Natural killer cell treated with Interleukin-12 subunit alpha and Interleukin-12 subunit beta and Interleukin-15 and Interleukin-18, amount 100 ng/mL, for 72 hours (primary cell): ENCODE data around the gene SEMA7A. TPM values are rescaled to one million over a fixed set of nuclear protein-coding genes. Genes with fewer than 3 reads are reported as not detected.
A peak's percentile ranks its signal among the peaks of the same experiment; 100 is the strongest.
"Not testable (repeated sequence)": the region's sequence is repeated elsewhere in the genome, so short reads cannot be mapped to it uniquely, and the experiment has no call there.

Experiments used
- ATAC-seq, 2 donors: fragments of 150-1000 bp; cut with Tn5 transposase in 1 of 2; sonication (Bioruptor Pico), chemical (Tn5 transposase) in 1 of 2; 2 replicates each; pipeline ENCODE4 v1.10.0; 2021
- DNase-seq: peaks from one replicate; pipeline ENCODE4 v3.0.0; 2022; ENCODE audit warnings: low spot score
- H3K27ac Mint-ChIP-seq, 2 donors: 1 replicate in 1 of 2; 2 replicates in 1 of 2; pipeline ENCODE4 v1.8.0; 2022; ENCODE audit warnings: mixed read lengths in 2 of 2, mild to moderate bottlenecking in 1 of 2, moderate library complexity in 1 of 2
- H3K27me3 Mint-ChIP-seq, 2 donors: 1 replicate in 1 of 2; 2 replicates in 1 of 2; pipeline ENCODE4 v1.8.0; 2022; ENCODE audit warnings: mixed read lengths in 2 of 2
- H3K36me3 Mint-ChIP-seq: one replicate; pipeline ENCODE4 v1.8.0; 2022; ENCODE audit warnings: mixed read lengths
- H3K4me1 Mint-ChIP-seq, 2 donors: 1 replicate in 1 of 2; 2 replicates in 1 of 2; pipeline ENCODE4 v1.8.0; 2022; ENCODE audit warnings: low read depth in 2 of 2, mixed read lengths in 2 of 2, mild to moderate bottlenecking in 1 of 2
- H3K4me3 Mint-ChIP-seq: one replicate; pipeline ENCODE4 v1.8.0; 2022; ENCODE audit warnings: mixed read lengths
- H3K9me3 Mint-ChIP-seq: 2 replicates; pipeline ENCODE4 v1.8.0; 2022; ENCODE audit warnings: mixed read lengths
- total RNA-seq, 2 donors: library from RNA; stranded (reverse); gene quantifications; one replicate each; pipeline ENCODE4 v1.2.3, GENCODE V29; 2022

The SEMA7A gene
- total RNA-seq, 2 donors from 2014 or later: 32.1 to 40.8 TPM

DNA sequence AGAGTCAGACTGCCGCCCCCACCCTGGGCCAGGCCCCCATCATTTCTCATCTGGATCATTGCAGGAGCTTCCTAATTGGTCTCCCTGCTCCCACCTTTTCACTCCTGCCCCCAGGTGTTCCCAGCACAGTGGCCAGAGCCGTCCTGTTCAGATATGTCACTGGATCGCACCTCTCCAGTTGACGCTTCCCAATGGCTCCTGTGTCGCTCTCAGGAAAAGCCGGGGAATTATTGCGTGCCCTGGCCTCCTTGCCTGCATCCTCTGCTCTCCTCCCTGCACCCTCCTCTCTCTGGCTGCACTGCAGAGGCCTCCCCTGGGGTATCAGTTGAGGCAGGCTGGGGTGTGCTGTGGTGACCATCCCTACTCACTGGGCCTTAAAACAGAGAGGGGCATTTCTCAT is 40.9 kb downstream of the SEMA7A start:
- H3K9me3 Mint-ChIP-seq: no peaks in the 10 kb centered on the region
- ATAC-seq: no peak
- no peaks in the 10 kb centered on the region for H3K27me3 Mint-ChIP-seq
- peaks cover 39 to 55% of the 10 kb centered on the region in 2 donors for H3K4me1 Mint-ChIP-seq
- H3K4me3 Mint-ChIP-seq: no peak overlapping the region
- peak overlapping the region; percentile 81 to 89 for H3K27ac Mint-ChIP-seq
- no peaks in the 10 kb centered on the region for H3K36me3 Mint-ChIP-seq
- no peak for DNase-seq

DNA sequence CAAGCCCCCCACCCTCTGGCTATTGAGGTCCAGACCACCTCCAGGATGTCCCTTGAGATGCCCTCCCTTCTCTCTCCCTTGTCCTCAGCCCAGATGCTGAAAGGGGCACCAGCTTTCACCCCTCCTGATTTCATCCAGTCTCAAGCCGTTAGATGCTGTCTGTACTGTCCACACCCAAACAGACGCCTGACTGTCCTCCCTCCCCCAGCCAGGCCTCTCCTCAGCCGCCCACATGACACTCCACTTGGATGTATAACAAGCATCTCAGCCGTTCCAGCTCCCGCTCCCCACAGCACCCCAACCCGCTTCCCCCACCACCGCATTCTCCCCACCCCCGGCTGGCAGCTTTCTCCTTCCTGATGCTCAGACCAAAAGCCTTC is 41.3 kb downstream of the SEMA7A start:
- DNase-seq: no peak
- Mint-ChIP-seq H3K27ac (peak overlapping the region; percentile 81 to 89), H3K9me3 (no peaks in the 10 kb centered on the region), H3K27me3 (no peaks in the 10 kb centered on the region), H3K36me3 (no peaks in the 10 kb centered on the region), H3K4me3 (no peak overlapping the region), H3K4me1 (peaks cover 34 to 51% of the 10 kb centered on the region in 2 donors)
- no peak for ATAC-seq

DNA sequence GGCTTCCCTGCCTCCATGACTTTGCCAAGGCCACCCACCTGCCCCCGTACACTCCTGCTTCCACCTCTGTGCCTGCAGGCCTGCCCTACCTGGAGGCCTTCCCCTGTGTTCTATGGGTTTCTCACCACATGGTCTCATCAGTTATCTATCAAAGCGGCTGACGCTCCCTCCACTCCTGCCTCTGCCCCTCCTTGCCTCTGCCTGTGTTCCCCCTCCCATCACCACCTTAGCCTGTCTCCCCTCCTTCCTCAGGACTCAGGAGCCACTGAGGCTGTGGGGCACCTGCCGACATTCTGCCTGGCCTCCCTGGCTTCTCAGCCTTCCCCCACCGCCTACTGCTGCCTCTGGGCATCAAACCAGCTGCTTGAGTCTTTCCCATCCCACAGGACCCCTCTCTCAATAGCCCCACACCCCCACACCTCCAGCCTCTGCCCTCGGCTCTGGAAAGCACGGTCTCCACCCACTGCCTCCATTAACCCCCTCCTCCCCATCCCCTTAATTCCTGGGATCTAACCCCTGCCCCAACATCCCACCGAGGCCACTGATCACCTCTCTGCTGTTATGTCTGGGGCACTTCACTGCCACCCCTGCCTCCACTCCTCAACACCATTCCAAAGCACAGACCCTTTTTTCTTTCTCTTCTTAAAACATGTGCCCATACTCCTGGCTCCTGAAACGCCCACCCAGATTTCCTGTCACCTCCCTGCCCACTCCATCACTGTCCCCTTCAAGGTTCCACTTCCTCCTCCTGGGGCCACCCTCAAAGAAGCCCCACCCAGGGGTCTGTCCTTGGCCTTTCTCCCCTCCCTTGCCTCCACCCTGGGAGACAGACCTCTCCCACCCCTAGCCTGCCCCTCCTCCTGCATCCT is 41.9 kb downstream of the SEMA7A start:
- ATAC-seq (no peak), DNase-seq (no peak)
- peak overlapping the region; percentile 53 for H3K4me3 Mint-ChIP-seq
- H3K27ac Mint-ChIP-seq: peak overlapping the region; percentile 81 to 89
- no peaks in the 10 kb centered on the region for H3K36me3 Mint-ChIP-seq
- H3K9me3 Mint-ChIP-seq: no peaks in the 10 kb centered on the region
- H3K4me1 Mint-ChIP-seq: peaks cover 30 to 45% of the 10 kb centered on the region in 2 donors
- H3K27me3 Mint-ChIP-seq: no peaks in the 10 kb centered on the region

DNA sequence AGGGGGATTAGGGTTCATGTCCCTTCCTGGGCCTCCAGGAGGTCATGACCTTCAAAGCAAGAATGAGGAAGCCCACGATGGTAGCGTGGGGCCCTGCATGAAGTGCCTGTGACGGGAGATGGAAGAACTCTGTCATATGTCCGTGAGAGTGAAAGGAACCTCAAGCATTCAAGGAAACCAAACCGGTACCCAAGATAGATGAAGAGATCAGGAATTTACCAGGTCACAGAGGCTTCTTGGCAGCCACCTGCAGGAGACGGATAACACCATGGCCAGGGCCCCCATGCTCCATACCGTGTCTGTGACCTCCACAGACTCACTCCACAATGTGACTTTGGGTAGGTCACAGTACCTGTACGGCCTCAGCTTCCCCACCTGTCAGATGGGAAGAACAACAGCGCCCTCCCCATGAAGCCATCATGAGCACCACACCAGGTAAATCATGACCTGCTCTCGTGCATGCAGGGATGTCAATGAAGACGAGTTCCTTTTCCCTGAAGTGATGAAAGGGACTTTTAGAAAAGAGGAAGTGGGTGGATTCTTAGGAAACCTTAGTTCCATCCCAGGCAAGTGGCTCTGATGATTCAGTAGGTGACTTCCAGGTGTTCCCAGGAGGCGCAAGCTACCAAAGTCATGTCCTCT is 43.0 kb downstream of the SEMA7A start:
- Mint-ChIP-seq H3K27me3 (no peaks in the 10 kb centered on the region), H3K4me1 (peaks cover 23 to 38% of the 10 kb centered on the region in 2 donors), H3K36me3 (no peaks in the 10 kb centered on the region), H3K9me3 (no peaks in the 10 kb centered on the region), H3K4me3 (peak overlapping the region; percentile 17), H3K27ac (peak overlapping the region; percentile 81 to 89)
- DNase-seq: no peak
- ATAC-seq: peak in 1 of 2 donors; percentile 50

- not testable (repeated sequence) for ATAC-seq, H3K4me3 Mint-ChIP-seq, H3K9me3 Mint-ChIP-seq, DNase-seq, H3K27me3 Mint-ChIP-seq, H3K36me3 Mint-ChIP-seq
- Mint-ChIP-seq H3K4me1 (peaks cover 24 to 38% of the 10 kb centered on the region in 2 donors), H3K27ac (peak overlapping the region; percentile 81 to 89)
Measured at GRCh38 chr15:74390049-74390646, 43.6 kb downstream of the SEMA7A start.

DNA sequence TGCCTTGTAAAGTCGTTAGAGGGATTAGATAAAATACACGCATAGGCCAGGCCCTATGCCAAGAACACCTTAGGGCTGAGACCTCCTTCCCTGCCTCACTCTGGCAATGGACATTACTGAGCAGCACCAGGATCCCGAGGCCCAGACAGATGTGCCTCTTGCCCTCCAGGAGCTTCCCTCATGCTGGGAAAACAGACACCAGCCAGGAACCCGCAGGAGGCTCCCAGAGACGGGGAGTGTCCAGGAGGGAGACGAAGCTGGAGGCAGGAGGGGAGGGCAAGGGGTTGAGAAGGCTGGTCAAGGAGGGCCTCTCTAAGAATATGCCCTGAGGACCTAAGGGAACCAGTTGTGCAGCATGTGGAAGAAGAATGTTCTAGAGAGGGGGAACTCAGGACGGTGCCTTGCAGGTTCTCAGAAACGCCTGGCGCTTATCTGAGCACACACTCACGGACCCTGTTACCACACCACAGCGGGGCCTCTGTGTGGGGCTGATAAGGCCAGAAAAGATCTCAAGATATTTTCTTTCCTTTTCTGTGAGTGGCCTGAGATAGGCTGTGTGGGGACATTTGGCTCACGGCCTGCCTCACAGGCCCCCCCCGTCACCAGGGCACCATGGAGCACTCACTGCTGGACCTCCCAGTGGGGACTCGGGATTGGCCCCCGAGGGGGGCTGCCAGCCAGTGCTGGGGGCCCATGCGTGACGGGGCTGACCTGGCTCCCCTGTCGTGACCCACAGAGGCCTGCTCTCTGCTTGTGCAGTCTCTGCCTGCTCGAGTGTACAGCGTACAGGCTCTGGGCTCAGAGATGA is 44.3 kb downstream of the SEMA7A start:
- DNase-seq (no peak), ATAC-seq (peak in 1 of 2 donors; percentile 55)
- peak overlapping the region; percentile 81 to 89 for H3K27ac Mint-ChIP-seq
- H3K4me1 Mint-ChIP-seq: peaks cover 30 to 43% of the 10 kb centered on the region in 2 donors
- no peaks in the 10 kb centered on the region for H3K27me3 Mint-ChIP-seq
- H3K4me3 Mint-ChIP-seq: no peak overlapping the region
- no peaks in the 10 kb centered on the region for H3K9me3 Mint-ChIP-seq
- H3K36me3 Mint-ChIP-seq: no peaks in the 10 kb centered on the region

GRCh38 chr15:74388363-74388951 is 45.3 kb downstream of the SEMA7A start:
- DNase-seq: no peak
- Mint-ChIP-seq H3K4me3 (no peak overlapping the region), H3K27ac (peak overlapping the region; percentile 57 to 75), H3K4me1 (peaks cover 34 to 43% of the 10 kb centered on the region in 2 donors), H3K27me3 (no peaks in the 10 kb centered on the region), H3K36me3 (no peaks in the 10 kb centered on the region), H3K9me3 (no peaks in the 10 kb centered on the region)
- no peak for ATAC-seq

DNA sequence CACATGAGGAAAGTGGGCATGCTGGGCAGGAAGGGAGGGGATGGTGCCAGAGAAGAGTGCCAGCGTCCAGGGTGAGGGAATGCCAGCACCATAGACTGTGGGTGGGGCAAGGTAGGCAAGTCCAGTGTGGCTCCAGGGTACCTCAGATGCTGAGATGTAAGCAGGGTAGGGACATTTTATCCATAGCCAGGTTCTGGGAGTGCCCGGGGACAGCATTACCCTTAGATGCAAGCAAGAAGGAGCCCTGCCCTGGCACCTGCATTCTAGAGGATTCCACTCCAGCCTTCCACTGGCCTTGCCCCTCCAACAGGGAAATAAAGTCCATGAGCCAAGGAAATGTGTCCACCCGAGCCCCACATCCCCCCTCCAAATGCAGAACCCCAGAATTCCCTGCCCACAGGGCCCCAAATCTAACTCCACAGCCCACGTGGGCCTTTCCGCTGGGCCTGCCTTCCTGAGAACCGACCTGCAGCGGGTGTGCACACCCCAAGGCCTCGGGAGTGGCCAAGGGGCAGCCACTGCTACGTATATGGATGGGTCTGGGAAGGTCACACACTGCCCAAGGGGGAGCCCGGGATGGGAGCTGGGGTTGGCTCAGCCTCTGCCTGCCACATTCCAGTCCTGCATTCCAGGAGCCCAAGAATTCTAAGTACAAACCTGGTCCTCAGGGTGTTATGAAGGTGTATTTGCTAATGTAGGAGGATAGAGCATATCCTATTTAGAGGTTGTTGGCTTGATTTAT is 46.0 kb downstream of the SEMA7A start:
- DNase-seq (no peak), ATAC-seq (no peak)
- H3K36me3 Mint-ChIP-seq: no peaks in the 10 kb centered on the region
- no peak overlapping the region for H3K4me3 Mint-ChIP-seq
- peaks cover 37 to 41% of the 10 kb centered on the region in 2 donors for H3K4me1 Mint-ChIP-seq
- no peaks in the 10 kb centered on the region for H3K27me3 Mint-ChIP-seq
- no peaks in the 10 kb centered on the region for H3K9me3 Mint-ChIP-seq
- peak overlapping the region; percentile 37 to 57 for H3K27ac Mint-ChIP-seq

- Mint-ChIP-seq H3K27ac (peak overlapping the region in 1 of 2 donors; percentile 47), H3K4me3 (no peak overlapping the region), H3K36me3 (no peaks in the 10 kb centered on the region), H3K4me1 (peaks cover 34 to 38% of the 10 kb centered on the region in 2 donors), H3K27me3 (no peaks in the 10 kb centered on the region), H3K9me3 (no peaks in the 10 kb centered on the region)
- no peak for DNase-seq
- ATAC-seq: no peak
Measured at GRCh38 chr15:74387141-74387541, 46.6 kb downstream of the SEMA7A start.

GRCh38 chr15:74386496-74387140 is 47.1 kb downstream of the SEMA7A start:
- no peak for DNase-seq
- Mint-ChIP-seq H3K27me3 (no peaks in the 10 kb centered on the region), H3K9me3 (no peaks in the 10 kb centered on the region), H3K36me3 (no peaks in the 10 kb centered on the region), H3K27ac (peak overlapping the region; percentile 49 to 75), H3K4me1 (peaks cover 29 to 34% of the 10 kb centered on the region in 2 donors), H3K4me3 (no peak overlapping the region)
- no peak for ATAC-seq

GRCh38 chr15:74385733-74386132 is 48.0 kb downstream of the SEMA7A start:
- ATAC-seq (no peak), DNase-seq (no peak)
- Mint-ChIP-seq H3K27ac (peak overlapping the region; percentile 75 to 84), H3K9me3 (no peaks in the 10 kb centered on the region), H3K36me3 (no peaks in the 10 kb centered on the region), H3K27me3 (no peaks in the 10 kb centered on the region), H3K4me3 (no peak overlapping the region), H3K4me1 (peaks cover 22 to 27% of the 10 kb centered on the region in 2 donors)
